ENCODE measurements around the gene RCN1.
A peak's percentile ranks its signal among the peaks of the same experiment; 100 is the strongest.
"Not testable (repeated sequence)": the region's sequence is repeated elsewhere in the genome, so short reads cannot be mapped to it uniquely, and the experiment has no call there.

The RCN1 gene

DNA sequence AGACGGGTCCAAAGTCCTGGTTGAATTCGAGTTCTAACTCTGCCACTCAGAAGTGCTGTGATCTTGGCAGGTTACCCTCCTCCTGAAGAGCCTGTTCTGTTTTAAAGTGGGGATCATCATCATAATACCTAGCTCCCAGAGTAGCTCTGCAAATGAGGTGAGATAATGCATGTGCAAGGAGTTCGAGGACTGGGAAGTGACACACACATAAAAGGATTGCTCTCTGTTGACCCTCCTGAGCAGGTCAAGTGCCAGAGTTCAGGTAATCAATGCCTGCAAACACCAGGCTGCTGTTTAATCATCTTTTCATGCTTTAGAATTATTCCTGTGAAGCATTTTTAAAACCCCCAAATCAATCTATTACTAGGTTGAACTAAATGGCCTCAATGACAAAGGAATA is 19.9 kb downstream of the RCN1 start:
- DNase-seq (ENCODE audit: low read depth, low spot score) = no peak

DNA sequence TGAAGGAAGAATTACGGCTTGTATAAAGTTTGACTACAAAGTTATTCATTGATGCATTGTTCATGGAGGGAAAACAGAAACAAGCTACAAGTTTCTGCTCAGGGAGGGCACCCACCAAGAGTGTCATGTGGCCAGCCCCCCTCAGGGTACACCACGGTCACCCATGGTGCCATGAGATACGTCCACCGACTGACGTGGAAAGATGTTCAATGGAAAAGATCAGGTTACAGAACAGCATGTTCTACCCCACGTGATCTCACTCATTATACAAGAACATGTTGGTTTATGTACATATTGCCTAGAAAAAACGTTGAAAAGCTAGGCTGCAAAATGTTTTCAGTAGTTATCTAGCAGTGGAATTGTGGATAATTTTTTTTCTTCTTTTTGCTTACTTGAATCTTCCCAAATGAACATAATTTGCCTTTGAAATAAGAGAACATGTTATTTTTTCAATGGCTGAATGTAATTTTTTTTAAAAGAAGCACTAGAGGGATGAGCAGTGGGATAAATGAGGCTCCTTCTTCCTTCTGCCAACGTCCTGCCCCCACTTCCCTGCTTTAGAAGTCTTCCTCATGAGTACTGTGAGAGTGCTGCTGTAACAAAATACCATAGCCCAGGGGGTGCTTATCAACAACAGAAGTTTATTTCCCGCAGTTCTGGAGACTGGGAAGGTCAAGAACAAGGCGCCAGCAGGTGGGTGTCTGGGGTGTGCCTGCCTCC is 22.5 kb downstream of the RCN1 start:
- DNase-seq (ENCODE audit: low read depth, low spot score) = no peak

DNA sequence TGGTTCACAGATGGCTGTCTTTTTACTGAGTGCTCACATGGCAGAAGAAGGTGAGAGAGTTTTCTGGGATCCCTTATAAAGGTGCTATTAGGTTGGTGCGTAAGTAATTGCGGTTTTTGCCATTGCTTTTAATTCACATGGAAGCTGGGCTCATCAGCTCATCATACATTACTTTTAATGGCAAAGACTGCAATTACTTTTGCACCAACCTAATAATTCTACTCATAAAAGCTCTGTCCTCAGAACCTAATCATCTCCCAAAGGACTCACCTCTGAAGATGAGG is 23.0 kb downstream of the RCN1 start:
- DNase-seq (ENCODE audit: low read depth, low spot score) = no peak

DNA sequence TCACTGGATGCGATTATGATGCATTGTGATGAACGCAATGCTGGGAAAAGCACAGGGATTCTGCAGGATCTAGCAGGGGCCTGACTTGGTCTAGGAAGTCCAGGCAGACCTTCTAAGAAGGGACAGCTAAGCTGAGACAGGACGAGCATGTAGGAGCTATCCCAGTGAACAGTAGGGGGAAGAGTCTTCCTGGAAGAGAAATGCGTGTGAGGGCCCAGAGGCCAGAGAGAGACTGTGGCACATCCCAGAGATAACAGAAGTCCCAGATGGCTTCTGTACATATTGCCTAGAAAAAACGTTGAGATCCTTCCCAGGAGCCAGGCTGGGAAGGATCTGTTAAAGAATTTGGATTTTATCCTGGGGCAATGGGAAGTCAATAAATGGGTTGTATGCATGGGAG is 24.6 kb downstream of the RCN1 start:
- DNase-seq (ENCODE audit: low read depth, low spot score) = no peak

DNA sequence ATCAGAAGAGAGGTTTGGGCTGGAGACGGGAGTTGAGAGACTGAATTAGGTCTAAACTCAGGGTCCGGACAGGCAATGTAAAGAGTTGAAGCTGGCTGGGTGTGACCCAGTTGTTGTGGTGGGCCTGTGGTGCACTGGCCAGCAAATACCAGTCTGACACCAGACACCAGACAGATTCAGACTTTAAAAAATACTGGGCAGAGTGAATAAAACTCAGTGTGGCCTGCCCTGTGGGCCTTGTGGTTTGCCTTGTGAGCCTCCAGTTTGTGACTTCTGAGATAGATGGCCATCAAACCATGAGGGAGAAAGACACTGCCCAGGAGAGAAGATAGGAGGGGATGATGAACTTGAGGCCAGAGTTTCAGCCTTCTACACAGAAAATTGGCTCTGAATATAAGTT is 25.8 kb downstream of the RCN1 start:
- DNase-seq (ENCODE audit: low read depth, low spot score) = peak; percentile 23

DNA sequence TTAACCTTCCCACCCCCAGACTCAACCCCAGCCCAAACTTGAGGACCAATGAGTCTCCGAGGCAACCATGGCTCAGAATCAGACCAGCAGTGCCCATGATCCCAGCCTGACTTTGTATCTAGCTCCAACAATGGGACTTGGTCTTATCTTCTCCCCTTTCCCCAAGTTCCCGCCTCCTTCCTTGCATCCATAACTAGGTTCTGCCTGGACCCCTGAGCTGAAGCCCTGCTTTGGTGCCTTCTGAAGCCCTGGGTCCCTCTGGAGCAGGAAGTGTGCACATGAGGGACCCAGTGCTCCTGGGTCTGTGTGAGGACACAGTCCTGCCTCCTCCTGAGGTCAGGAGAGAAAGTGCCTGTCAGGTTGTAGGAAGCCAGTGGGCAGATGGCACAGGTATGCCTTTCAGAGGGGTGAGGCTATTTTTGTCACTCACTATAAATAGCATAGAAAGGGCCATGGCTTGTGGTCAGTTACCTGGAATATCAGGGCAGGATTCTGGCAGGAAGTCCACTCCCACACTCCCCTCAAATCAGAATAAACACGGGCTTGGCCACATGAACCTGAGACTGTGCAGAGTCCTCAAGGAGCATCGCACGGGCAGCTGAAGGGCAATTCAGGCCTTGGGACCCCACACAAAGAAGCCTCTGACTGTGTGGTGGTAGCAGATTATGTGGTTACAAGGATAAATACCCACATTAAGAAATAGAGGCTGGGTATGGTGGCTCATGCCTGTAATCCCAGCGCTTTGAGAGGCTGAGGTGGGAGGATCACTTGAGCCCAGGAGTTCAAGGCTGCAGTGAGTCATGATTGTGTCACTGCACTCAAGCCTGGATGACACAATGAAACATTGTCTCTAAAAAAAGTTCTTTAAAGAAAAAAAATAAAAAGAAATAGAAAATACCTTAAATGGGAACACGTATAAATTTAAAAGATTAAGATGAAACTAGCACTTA is 27.4 kb downstream of the RCN1 start:
- peak; percentile 48 for DNase-seq (ENCODE audit: low read depth, low spot score)

DNA sequence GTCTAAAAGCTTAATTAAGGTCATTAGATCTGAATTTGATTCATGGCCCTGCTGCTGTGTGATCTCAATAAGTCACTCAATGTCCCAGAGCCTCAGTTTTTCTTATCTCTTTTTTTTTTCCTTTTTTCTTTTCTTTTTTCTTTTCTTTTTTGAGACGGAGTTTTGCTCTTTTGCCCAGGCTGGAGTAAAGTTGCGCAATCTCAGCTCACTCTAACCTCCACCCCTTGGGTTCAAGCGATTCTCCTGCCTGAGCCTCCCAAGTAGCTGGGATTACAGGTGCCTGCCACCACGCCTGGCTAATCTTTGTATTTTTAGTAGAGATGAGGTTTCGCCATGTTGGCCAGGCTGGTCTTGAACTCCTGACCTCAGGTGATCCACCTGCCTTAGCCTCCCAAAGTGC is 28.3 kb downstream of the RCN1 start:
- not testable (repeated sequence) for DNase-seq (ENCODE audit: low read depth, low spot score)

DNA sequence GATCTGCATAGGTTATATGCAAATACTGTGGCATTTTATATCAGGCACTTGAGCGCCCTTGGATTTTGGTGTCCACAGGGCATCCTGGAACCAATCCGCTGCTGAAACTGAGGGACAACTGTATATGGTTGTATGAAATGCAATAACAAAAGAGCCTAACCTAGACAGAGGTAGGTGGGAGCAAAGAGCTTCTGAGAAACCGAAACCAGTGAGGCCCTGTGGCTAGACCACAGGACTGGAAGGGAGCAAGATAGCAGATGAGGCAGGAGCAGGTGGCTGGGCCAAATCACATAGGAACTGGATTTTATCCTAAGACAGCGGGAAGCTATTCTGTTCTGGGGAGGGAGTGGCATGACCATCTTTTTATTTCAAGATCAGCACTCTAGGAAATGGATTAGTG is 30.1 kb downstream of the RCN1 start:
- no peak for DNase-seq (ENCODE audit: low read depth, low spot score)

DNA sequence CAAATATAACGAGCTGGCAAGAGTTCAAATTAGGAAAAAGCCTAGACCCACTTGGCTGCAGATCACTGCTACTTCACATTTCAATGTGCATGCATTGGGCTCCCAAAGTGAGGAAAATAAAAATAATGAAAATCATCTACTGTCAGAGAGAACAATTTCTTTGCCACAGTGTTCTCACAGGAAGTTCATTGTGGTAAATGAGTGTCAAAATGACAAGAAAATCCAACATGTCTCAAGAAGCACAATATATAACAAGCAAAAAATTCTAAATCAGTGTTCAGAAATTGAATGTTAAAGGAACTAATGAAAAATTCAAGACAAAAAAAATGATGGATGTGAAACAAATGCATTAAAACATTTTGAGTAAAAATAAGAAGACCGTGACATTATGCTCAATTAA is 31.3 kb downstream of the RCN1 start:
- no peak for DNase-seq (ENCODE audit: low read depth, low spot score)

DNA sequence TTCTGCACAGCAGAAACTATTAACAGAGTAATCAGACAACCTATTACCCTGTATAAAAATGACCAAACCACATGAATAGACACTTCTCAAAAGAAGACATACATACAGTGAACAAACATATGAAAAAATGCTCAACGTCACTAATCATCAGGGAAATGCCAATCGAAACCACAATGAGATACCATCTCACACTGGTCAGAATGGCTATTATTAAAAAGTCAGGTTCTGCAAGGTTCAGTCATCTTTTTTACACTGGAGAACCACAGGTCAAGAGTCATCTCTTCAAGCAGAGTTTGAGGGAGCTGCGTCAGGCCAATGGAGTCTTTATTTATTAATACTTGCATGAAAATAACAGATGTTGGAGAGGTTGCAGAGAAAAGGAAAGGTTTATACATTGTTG is 40.4 kb downstream of the RCN1 start:
- DNase-seq (ENCODE audit: low read depth, low spot score) = no peak

DNA sequence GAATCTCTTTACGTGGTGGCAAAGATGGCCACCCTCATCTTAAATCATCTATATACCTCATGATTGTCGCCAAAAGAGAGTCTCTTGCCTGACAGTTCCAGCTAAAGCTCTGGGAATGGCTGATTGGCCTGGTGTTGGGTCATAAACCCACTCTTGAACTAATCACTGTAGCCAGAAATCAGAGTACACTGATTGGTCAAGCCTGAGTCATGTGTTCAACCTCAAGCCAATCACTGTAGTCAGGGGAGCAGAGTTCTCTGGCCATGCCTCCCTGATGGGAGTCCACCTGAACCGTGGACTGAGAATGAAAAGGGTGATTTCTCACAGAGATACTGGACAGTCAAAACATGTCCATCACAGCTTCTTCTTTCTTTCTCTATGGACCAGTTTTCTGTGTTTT is 45.8 kb downstream of the RCN1 start:
- DNase-seq (ENCODE audit: low read depth, low spot score) = no peak

DNA sequence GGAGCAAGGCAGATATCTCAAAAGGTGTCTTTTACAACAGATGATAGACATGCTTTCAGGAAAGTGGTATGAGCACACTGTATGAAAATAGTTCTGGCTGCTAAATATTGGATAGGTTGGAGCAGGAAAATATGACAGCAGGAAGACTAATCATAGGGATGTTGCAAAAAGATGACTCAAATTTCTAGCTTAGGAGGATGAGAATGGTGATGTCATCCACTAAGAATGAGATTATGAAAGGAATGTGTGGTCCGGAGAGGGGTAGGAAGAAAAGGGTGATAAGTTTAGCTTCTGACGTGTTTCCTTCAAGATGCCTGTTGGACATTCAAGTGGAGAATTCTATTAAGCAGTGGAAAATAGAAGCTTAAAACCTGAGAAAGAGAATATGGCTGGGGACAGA is 46.4 kb downstream of the RCN1 start:
- peak; percentile 82 for DNase-seq (ENCODE audit: low read depth, low spot score)

DNA sequence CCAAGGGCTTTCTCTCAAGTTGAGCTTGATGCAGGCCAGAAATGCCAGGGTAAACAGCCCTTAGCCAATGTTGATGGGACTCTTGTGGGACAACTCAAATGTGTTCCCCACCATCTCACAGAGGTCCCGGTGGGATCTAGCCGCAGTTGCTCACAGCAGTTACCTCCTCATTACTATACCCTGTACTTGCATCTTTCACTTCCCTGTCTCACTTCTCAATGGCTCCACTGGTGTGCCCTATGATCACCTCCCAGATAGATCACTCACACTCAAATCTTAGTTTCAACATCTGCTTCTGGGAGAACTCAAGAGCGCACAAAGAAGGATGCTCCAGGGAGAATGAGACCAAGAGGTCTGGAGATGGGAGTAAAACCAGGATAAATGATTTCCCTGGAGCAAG is 47.0 kb downstream of the RCN1 start:
- DNase-seq (ENCODE audit: low read depth, low spot score) = no peak

DNA sequence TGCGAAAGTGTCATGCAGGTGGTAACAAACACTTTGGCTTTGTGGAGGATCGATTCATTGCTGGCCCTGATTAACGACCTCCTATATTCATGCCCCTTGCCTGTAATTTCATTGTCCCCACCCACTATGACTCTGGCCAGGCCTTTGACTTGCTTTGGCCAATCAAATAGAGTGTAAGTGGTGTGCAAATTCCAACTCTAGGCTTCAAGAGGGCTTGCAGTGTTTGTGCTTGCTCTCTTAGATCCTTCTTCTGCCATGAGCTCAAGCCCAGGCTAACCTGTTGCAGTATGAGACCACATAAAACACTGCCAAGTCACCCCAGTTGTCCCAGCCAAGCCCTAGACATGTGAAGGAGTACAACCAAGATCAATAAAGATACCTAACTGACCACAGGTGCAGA is 48.0 kb downstream of the RCN1 start:
- no peak for DNase-seq (ENCODE audit: low read depth, low spot score)

DNA sequence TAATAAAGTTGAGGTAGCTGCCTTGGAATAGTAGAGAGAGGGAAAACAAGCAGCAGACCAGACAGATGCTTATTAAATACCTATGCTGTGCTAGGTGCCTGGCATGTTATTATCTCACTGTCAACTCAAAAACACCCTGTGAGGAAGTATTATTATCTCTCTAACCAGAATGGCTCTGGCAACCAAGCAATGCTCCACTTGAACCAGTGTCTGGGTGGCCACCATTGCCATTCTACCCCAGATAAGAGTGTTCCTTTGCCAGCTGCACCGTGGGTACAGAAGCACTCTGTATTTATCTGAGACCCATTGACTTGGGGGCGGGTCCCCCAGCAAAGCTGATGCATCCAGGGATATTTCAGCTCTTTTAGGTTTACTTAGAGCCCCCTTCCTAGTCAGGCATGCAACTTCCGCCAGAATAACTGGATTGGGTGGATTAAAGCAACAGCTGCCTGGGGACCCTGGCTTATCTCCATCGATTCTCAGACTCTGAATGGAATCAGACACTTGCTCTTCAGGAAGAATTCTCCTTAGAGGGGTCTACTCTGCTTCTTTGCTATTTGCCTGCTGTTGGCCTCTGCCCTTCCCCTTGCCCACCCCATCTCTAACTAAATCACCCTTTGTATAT is 49.1 kb downstream of the RCN1 start:
- no peak for DNase-seq (ENCODE audit: low read depth, low spot score)

DNA sequence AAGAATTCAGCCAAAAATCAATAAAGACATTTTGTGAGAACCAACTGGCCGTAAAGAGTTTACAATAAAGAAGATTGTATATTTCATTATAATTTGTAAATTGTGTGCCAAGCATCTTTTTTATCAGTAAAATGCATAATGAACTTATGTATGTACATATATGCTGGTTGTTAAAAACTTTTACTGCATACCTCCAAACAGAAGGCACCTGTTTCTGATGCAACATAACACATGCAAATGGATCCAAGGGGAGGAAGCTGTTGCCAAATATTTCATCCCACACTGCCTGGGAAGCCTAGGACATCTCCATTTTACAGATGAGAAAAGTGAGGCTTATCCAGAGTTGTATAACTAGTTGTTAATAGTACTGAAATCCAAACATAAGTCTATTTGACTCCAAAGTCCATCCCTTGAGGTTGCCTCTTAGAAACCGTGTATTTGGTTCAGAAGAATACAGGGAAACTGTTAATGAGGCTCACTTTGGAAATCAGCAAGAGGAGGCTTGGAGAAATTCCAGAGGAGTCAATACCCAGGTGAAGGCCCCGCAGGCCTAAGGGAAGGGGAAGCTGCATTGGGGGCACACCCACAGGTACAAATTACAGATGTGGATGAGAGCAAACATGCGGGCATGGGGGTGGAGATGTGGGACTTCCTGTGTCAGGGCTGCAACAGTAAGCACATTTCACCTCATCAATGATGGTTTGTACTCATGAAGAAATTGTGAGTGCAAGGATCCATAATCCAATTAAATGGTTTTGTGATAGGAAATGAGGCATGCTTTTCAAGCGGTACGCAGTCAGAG is 51.1 kb downstream of the RCN1 start:
- no peak for DNase-seq (ENCODE audit: low read depth, low spot score)

DNA sequence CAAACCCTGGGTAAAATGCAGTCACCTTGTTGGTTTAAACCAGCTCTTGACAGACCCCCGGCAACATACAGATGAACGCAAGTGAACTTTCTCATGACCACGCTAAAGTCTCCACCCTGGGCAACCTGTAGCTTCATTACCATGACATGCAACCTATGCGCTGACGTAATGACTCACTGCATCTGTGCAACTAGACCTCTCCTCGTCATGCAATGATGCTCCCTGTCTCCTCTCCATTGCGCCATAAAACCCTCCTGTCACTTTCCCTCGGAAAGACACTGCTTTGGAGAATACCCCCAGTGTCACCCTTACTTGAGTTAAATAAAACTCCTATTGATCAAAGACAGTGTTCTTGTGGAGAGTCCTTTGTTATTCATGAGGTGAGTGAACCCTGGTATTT is 52.5 kb downstream of the RCN1 start:
- DNase-seq (ENCODE audit: low read depth, low spot score) = no peak

DNA sequence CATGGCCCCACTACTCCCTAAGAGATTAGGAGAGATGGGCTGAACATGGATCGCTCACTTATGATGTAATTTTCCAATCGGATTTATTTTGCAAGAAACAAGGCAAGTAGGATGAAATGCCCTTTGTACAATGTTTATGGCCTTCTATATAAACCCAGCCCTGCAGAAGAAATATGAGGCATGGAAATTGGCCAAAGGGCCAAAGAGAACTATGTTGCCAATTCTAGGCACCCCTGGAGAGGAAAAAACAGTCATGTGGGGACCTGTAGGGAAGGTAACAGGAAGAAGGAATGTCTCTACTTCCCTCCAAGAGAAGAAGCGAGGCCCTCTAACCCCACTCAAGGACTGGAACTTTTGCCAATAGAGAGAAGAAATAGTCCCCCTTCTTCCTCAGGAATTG is 54.4 kb downstream of the RCN1 start:
- no peak for DNase-seq (ENCODE audit: low read depth, low spot score)

DNA sequence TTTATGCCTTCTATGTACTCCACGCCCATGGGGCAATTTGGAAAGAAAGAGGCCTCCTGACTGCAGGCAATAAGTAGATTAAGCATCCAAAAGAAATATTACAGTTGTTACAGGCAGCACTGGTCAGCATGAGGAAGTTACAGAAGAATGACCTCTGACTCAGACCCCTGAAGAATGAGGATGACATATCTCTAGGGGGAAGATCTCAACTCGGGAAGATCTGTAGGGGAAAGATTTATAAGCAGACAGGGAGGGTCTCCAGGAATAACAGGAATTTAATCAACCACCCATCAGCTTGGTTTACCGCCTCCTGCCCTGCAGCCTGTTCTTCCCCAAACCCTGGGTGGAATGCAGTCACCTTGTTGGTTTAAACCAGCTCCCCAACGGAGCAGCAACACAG is 58.0 kb downstream of the RCN1 start:
- no peak for DNase-seq (ENCODE audit: low read depth, low spot score)

DNA sequence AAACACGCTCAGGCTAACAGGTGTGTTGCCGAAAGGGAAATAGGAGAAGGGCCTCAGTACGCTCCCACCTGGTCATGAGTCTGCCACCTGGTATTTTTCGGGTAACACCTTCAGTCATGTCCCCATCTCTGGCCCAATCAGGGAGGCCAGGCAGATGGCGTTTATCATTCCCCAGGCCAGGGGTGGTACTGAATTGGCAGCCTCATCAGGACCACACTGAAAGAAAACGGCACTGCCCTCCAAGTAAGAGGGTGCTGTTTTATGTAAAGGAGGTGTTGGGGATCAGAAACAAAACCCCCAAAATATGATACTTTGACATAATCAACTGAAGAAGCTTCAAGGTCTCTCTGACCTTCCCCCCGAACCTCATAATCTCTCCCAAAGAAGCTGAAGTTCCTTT is 58.9 kb downstream of the RCN1 start:
- no peak for DNase-seq (ENCODE audit: low read depth, low spot score)

DNA sequence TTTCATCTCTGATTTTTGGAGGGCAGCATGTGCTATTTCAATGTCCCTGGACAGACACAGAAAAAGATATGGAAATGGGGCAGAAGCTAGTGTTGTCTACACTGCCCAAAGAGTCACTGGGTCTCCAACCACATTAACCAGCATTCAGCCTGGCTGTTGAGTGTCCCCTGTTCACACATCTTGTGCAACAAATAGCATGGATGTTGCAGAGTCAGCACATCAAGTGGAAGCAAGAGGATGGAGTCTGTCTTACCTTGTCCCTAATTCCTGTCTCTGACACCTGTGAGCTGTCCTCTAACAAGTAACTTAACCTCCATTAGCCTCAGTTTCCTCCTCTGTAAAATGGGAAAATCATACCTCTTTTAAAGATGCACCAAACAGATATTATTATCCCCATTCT is 60.2 kb downstream of the RCN1 start:
- DNase-seq (ENCODE audit: low read depth, low spot score) = no peak

DNA sequence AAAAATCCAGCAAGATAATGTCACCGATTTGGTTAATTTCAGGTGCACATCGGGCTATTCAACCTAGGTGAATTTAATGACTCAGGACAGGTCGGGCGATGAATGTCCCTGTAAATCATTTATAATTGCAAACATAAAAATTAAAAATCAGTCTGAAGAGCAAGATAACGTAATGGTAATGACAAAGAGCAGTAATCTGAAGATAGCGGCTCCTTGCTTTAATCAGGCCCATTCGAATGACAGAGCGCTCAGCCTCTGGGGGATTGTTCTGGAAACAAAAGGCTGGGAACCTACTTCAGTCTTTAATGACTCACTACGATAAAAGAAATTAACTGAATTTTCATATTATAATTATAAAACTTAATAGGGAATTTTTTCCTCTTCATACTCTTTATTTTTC is 61.3 kb downstream of the RCN1 start:
- no peak for DNase-seq (ENCODE audit: low read depth, low spot score)

Measured in astrocyte of the hippocampus (primary cell).